A204.1 (cell line): ENCODE data around the gene FGFRL1.

ENCODE experiments used
- FAIRE-seq: peaks from 2 replicates; lab custom pipeline; 2012; peaks lifted over from hg19 to GRCh38; lab: Jason Lieb, UNC

The FGFRL1 gene

DNA sequence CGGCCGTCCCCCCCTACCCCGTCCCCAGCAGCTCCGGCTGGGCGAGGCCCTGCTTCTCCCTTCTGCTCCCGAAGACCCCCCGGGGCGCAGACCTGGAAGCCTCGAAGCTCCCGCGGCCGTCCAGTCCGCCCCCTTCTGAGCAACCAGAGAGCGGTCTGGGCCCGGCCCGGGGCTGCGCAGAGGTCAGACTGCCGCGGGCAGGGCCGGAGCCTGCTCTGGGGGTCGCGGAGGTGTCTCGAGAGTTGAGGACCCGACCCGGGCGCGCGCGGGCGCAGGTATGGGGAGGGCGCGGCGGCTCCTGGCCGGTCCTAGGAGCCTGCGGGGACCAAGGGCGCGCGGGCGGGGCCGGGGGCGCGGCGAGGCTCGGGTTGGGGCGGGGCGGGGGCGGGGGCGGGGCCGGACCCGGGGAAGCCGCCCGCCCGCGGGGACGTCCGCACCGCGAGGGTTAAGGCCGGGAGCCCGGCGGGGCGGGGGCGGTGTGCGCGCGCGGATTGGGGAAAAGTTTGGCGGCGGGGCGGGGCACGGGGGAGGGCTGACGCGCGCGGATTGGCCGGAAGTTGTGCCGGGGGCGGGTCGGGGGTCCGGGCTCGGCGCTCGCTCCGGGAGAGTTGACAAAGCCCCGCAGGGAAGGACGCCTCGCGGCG lies at the start of gene FGFRL1:
FGFRL1 (plus strand) TSS at position 605 of the 644 bp plus-strand sequence. CDS start 860 bp downstream, outside the sequence.
- no peak for FAIRE-seq

DNA sequence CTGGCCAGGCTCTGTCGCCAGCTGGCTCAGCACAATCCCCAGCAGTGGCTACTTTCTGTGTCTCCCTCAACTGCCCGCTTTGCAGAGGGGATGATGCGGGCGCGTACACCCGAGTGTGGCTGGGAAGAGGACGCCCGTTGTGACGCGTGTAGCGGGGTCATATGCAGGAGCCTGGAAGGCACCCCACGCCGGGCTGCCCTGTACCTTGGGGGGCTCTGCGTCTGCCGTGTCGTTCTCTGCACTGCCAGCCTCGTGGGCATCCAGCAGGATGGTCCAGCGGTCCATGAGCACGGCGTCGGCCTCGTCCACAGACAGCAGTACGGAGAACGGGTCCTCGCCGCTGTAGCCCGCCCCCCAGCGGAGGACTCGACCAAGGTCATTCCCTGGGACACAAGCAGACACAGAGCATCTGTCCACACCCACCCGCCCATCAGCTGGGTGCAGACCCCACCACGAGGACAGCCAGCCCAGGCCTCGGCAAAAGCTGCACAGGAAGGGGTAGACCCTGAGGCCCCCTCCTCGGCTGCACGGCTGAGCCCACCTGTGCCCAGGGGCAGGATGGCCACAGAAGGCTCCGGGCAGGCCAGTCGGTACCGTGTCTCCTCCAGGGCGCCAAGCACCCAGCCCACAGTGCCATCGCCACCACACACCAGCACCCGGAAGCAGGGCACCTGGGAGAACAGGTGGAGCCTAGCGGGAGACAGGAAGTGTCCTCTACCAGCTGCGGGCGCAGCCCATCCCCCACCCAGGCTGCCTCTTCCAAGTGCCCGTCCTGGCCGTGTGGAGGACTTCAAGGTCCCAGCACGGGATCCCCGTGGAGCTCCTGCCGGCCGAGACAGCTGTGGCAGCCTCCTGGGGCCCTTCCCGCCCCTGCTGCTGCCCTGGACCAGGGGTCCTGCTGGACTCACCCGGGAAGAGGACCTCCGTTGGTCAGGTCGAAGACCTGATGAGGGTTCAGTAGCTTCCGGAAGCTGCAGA lies 48.9 kb upstream of the FGFRL1 start:
- FAIRE-seq: no peak

- no peak for FAIRE-seq
Observed at GRCh38 chr4:963276-964225, 47.9 kb upstream of the FGFRL1 start.

DNA sequence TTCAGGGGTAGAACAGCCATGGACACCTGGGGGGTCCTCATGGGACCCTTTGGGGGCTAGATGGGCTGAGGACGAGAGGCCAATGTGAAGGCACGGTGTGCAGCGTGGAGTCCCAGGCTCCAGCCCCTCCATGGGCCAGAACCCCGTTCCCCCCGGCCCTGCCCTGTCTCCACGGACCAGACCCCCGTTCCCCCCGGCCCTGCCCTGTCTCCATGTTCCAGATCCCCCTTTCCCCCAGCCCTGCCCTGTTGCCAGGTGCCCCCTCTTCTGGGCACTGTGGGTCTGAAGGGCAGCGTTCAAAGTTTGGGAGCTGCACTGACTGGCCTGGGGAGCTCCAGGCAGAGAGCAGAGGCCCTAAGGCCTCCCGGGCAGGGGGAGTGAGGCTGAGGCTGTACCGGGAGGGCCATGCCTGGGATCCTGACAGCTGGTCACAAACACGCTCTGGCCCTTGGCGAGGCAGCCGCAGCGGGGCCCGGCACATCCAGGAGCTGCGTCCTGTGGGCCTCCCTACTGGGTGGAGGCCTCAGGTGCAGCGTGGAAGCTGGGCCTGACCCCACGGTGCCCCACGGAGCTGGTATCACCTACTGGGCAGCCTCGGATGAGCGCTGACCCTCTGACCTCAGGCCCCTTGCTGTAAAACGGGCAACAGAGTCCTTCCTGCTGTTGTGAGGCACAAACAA lies 46.9 kb upstream of the FGFRL1 start:
- FAIRE-seq: no peak

DNA sequence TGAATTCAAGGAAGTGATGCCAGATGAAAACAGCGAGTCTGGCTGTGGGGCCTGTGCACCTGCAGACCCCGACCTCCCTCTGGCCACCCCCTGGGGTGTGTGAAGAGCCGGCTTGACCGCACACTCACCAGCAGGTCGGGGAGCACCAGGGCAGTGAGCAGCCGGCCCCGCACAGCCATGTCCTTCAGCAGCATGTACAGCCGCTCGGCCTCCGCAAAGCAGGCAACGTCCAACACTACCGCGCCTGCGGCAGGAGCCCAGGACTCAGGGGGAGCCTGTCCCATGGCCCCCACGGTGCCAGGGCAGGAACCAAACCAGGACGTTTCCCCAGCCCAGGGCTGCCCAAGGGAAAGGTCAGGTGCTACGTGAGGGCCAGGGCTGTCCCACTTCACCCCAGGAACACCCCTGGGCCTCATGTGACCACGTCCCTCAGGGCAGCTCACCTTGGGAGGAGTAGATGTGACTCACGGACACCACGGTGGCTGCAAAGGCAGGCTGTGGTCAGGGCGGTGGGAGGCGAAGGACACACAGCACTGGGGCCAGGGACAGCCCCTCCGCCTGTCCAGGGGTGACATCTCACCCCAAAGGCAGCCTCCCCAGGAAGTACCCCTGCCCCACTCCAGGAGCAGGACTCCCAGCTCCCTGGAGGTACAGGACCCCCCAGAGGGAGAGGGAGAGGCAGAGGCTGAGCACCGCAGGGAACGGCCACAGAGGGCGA lies 46.2 kb upstream of the FGFRL1 start:
- no peak for FAIRE-seq

- no peak for FAIRE-seq
Observed at GRCh38 chr4:965766-966134, 45.7 kb upstream of the FGFRL1 start.

DNA sequence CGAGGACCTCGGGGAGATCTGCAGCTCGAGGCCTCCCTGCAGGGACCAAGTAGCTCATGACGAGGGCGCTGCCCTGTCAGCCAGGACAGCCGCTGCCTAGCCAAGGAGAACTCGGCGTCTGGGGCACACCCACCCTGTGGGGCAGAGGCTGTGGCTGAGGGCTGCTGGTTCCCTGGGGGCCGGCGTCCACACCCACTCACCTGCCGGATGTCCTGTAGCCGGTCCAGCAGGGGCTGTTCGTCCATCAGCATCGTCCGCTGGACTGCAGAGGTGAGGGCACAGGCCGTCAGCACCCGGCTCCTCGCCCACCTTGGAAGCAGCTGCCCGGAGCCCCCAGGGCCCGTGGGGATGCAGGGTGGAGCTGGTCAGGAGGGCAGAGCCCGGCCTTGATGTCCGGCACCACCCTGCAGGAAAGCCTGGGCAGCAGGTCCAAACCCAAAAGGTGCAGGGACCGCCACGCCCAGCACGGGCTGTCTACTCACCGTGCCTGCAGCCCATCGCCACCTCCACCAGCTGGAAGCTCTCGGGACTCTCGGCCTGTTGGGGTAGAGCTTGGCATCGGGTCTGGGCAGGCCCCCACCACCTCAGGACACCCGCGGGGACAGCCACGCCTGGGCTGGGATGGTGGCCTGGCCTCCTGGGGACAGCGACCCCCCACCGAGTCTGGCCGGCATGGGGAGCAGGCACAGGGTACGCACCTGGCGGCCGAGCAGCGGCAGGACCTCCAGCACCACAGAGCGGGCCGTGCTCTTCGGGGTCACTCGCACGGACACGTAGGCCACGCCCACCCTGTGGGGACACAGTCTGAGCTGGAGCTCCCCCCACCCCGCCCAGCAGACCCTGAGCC lies 44.9 kb upstream of the FGFRL1 start:
- FAIRE-seq: no peak

- FAIRE-seq: no peak
Observed at GRCh38 chr4:967113-968104, 44.0 kb upstream of the FGFRL1 start.

DNA sequence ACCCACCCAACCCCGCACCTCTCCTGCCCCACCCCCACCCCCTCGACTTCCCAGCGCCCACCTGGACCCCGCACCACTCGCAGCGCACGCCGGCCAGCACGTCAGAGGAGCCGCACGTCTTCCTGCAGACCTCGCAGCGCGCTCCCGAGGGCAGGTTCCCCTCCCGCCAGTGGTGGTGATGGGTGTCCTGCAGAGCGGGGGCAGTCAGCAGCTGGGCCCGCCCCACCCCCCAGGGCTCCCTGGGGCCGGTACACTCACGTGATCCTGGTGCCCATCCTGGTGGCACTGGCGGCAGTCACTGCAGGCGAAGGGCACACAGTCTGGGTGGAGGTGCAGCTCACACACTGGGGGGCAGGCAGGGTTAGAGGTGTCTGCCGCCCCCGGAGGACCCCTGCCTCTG lies 43.2 kb upstream of the FGFRL1 start:
- FAIRE-seq: no peak

DNA sequence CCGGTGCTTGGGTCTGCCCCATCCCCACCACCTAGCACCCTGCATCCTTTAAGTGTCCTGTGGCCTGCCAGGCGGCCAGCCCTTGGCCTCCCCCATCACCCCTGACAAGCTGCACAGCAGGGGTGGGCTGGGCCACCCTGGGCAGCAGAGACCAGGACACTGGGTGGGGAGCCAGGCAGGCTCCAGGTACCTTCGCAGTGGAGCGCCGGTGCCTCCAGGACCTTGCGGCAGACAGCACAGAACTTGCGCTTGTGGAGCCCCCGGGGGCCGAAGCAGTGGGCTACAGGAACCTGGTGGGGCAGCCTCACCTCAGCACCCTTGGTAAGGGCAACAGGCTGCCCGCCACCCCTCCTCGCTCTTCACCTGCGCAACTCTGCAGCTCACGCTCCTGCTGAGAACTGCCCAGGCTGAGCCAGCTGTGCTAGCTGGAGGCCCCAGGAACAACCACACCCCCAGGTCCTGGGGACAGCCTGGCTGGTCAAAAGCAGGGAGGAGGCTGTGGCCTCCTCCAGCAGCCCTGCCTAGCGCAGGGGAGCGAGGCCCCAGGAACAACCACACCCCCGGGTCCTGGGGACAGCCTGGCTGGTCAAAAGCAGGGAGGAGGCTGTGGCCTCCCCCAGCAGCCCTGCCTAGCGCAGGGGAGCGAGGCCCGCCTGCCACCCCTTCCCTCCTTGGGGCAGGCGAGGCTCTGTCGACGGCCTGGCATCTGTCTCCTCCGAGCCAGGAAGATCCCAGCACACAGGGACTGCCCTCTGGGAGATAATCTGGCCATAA lies 42.6 kb upstream of the FGFRL1 start:
- FAIRE-seq: no peak

DNA sequence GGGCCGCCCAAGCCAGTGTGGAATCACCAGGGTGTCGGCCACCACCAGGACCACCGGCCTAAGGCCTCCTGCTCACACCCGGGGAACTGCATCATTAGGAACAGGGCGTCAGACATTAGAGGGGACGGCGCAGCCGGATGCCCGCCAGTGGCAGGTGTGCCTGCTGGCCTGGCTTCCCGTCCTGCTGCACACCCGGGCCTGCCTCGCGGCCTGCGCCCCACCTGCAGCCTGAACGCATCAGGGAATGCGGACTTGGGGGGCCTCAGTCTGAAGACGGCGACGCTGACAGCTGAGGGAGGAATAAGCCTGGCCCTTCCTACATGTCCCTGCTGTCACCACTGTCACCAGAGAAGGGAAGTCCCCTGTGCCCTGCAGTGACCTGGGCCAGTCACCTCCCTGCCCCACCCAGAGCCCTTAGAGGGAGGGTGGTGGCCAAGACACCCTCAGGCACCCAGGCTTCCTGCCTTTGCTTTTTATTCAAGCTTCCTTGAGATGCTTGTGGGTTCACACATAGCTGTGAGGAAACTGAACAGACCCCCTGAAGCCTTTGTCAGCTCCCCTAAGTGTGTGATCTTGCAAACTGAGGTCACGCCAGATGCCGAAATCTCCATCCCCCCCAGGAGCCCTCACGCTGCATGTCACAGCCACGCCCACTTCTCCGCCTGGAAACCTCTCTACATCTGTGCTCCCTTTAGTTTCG lies 41.2 kb upstream of the FGFRL1 start:
- FAIRE-seq: no peak

DNA sequence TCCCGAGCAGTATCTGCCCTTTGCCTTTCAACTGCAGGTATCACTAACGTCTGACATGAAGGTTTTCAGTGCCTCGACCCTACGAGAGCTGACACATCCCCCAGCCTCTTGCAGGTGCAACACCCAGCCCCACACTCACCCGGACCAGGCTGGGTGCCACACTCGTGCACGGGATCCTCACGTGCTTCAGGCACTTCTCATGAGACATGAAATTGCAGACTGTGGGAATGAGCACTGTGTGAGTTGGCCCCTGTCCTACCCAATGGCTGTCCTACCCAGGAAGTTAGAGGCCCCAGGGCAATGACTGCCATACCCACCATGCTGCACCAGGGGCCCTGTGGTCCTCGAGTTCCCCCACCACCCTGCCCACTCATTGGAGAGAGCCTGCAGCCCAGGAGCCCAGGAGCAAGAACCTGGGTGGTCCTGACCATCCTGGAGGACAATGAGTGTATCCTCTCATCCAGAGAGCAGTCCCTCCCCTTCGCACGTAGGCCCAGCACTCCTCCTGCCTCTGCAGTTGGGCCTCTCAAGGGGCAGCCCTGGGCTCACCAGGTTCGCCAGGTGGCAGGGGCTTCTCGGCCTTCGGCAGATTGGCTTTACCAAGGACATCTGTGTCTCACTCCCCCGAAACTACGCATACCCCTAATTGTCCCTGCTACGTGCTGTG lies 40.4 kb upstream of the FGFRL1 start:
- FAIRE-seq: no peak

- no peak for FAIRE-seq
Observed at GRCh38 chr4:971666-972500, 39.5 kb upstream of the FGFRL1 start.

GRCh38 chr4:972651-973424 lies 38.6 kb upstream of the FGFRL1 start:
- no peak for FAIRE-seq
